Activated CD8-positive, alpha-beta memory T cell treated with anti-CD3 and anti-CD28 coated beads, Interleukin-2, amount 50 U/mL, for 1 hour (primary cell): Measurements from ENCODE around the gene NUDT3.
"Not testable (repeated sequence)": the region's sequence is repeated elsewhere in the genome, so short reads cannot be mapped to it uniquely, and the experiment has no call there.

Source experiments
- DNase-seq: peaks from one replicate; pipeline ENCODE4 v3.0.0-alpha.2; 2020; ENCODE audit errors: extremely low read depth

Gene NUDT3

DNA sequence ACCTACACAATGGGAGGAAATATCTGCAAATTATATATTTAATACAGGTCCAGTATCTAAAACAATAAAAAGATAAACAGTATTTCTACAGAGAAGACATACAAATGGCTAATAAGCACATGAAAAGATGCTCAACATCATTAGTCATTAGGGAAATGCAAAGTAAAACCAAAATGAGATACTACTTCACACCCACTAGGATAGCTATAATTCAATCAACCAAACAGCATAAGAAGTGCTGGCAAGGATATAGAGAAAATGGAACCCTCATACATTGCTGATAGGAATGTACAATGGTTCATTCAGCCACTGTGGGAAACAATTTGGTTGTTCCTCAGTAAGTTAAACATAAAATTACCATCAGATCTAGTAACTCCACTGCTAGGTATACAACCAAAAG lies 48.7 kb downstream of the NUDT3 start:
- no peak for DNase-seq

- DNase-seq: no peak
These were observed 50.2 kb downstream of the NUDT3 start for GRCh38 chr6:34342247-34342646.

GRCh38 chr6:34341481-34341971 lies 50.9 kb downstream of the NUDT3 start:
- no peak for DNase-seq

- no peak for DNase-seq
These were observed 51.5 kb downstream of the NUDT3 start for GRCh38 chr6:34340906-34341480.

DNA sequence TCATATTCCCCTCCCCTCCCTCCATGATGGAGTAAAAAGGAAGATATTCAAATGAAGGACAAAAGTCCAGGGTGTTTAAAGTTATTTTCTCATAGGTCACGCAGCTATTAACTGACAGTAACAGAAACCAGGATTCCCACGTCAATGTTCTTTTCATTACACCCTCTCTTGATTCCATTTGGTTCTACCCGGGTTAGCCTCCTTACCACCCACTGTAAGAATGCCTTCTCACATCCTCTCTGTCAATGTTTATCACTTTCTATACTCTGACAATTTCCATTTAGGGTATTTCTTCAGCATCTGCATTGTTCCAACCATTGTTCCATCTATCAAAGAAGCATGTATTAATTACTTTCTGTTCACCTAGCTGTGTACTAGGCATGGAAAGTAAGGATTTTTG lies 52.1 kb downstream of the NUDT3 start:
- DNase-seq: no peak

DNA sequence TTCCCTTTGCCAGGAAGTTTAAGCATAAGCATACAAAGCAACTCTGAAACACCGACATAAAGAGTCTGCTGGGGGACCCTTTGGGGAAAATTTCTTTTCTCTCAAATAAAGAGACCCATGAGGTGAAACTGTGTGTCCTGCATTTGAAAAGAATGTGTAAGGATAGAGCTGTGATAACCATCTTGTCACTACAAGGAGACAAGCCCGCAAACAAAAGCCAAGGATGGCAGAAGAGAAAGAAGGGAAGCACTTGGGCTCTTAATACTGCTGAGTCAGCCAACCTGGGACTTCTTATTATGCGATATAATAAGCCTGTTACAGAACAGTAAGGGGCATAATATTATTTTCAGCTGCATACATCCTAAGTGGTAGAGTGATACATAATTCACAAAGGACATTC lies 52.5 kb downstream of the NUDT3 start:
- DNase-seq: no peak

DNA sequence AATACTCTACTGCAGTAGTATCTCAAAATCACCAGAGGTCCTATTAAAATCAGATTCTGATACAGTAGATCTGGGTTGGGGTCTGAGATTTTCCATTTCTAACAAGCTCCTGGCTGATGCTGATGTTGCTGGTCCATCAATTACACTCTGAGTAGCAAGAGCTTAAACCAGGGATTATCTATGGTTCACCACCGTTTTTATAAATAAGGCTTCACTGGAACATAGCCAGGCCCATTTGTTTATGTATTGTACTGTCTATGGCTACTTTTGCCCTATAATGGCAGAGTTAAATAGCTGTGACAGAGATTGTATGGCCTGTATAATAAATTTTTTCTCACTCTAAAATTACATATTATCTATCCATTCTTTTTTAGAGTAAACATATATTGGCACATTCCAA lies 53.0 kb downstream of the NUDT3 start:
- DNase-seq: no peak

- DNase-seq: no peak
These were observed 53.7 kb downstream of the NUDT3 start for GRCh38 chr6:34338811-34339210.

DNA sequence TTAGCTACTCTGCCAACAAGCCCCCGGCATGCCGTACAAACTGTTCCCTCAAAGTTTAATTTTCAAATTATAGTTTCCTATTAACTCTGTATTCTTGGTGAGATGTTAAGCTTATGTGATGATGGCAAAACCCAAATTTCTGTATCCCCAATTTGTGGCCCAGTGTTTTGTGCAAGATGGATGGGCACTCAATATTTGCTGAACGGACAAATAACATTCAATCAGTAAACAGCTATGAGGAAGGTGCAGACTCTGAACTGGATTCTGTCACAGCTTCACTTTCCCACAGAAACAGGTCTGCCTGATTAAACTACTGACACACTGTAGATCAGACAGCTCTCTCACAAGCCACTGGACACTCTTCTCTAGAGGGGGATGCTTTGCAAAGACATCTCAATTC lies 54.1 kb downstream of the NUDT3 start:
- DNase-seq: no peak

DNA sequence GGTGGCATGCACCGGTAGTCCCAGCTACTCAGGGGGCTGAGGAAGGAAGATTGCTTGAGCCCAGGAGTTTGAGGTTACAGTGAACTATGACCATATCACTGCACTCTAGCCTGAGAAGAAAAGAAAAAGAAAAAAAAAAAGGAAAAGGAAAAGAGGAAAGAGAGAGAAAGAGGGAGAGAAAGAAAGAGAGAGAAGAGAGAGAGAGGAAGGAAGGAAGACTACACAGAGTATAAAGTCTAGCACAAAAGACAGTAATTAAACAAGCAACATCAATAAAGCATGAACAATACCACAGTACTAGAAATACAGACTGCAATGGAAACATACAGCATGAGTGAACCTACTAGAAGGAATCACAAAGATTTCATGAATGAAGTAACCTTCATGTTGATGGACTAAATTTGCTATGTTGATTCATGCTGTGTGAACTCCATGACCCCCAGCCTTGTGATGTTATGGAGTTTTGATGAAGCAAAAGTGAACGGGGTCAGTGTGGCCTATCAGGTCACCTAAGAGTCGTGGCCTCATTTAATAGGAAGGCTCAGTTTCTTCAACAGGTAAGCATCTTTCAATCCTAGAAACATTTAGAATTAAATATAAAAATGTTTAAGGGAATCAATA lies 57.6 kb downstream of the NUDT3 start:
- DNase-seq: no peak

- DNase-seq: no peak
These were observed 58.6 kb downstream of the NUDT3 start for GRCh38 chr6:34333858-34334257.

DNA sequence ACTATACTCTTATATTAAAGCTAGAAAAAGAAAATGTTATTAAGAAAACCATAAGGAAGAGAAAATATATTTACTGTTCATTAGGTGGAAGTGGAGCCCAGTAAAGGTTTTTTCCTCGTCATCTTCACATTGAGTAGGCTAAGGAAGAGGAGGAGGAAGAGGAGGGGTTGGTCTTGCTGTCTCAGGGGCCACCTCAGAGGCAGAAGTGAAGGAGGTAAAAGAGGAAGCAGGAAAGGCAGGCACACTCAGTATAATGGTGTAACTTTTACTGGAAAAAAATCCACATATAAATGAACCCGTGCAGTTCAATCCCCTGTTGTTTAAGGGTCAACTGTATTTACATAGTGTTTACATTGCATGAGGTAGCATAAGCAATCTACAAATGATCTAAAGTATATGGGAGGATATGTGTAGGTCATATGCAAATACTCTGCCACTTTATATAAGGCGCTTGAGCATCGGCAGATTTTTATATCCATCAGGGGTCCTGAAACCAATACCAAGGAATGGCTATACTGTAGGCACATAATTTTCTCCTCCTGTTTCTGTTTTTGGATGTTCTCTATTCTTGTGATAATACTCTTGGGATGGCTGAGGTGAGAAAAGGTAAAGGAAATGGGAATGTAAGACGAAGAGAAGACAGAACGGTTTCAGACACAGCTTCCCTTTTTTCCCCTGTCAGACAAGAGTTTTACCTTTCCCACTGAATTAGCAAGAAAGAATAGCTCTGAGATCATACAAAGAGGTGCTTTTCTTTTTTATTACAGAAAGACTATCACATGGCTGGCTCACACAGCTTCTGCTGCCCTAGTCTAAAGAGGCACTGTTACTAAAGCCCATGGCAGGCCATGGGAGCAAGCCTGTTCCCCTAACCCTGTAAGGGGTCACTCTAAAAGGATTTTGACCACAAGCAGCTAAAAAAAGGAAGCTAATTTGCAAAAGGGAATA lies 59.9 kb downstream of the NUDT3 start:
- no peak for DNase-seq

- DNase-seq: no peak
These were observed 61.0 kb downstream of the NUDT3 start for GRCh38 chr6:34331371-34332050.

- not testable (repeated sequence) for DNase-seq
These were observed 62.7 kb downstream of the NUDT3 start for GRCh38 chr6:34329814-34330213.

- DNase-seq: no peak
These were observed 63.5 kb downstream of the NUDT3 start for GRCh38 chr6:34328969-34329368.

DNA sequence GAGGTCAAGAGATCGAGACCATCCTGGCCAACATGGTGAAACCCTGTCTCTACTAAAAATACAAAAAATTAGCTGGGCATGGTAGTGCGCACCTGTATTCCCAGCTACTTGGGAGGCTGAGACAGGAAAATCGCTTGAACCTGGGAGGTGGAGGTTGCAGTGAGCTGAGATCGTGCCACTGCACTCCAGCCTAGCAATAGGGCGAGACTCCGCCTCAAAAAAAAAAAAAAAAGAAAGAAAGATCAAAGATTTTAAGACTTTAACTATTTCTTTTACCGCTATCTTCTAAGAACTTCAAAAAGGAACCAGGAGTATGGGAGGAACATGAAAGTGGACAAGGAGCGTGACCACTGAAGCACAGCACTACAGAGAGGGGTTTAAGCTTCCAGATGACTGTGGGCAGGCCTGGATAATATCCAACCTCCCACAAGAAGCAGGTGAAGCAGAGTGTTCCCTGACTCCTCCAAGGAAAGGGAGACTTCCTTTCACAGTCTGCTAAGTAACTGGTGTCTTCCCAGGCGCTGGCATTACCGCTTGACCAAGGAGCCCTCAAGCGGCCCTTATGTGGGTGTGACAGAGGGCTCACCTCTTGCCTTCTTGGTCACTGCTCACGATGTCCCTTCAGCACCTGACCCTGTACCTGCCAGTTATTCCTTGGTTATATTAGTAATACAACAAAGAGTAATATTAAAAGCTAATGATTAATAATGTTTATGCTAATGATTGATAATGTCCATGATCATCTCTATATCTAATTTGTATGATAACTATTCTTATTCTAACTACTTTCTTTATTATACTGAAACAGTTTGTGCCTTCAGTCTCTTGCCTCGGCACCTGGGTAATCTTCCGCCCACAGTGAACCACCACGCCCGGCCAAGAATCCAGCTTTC lies 64.9 kb downstream of the NUDT3 start:
- DNase-seq: not testable (repeated sequence)

GRCh38 chr6:34325633-34326032 lies 66.8 kb downstream of the NUDT3 start:
- DNase-seq: no peak

DNA sequence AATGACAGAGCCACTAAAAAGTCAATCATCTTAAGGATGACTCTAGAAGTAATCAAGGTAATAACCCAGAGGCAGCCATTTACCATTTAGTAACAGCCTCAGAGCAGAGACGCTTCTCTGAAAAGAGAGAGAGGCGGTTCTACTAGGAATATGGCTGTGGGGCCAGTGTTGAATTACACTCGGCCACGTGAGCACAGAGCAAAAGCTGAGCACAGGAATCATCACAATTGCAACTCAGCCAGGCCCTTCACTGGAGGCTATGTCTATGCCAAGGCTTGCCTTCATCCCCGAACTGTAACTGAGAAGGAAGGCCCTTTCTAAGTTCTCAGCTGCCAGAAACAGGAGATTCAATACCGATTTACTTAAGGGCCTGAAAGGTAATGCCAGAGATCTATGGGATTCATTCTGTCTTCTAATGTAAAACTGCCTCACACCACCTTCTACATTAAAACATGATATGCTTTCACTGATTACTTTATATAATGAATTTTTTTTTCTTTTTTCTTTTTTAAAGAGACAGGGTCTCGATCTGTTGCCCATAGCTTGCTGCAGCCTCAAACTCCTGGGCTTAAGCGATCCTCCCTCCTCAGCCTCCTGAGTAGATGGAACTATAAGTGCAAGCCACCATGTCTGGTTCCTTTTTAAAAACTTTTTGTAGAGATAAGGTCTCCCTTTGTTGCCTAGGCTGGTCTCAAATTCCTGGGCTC lies 67.6 kb downstream of the NUDT3 start:
- no peak for DNase-seq

DNA sequence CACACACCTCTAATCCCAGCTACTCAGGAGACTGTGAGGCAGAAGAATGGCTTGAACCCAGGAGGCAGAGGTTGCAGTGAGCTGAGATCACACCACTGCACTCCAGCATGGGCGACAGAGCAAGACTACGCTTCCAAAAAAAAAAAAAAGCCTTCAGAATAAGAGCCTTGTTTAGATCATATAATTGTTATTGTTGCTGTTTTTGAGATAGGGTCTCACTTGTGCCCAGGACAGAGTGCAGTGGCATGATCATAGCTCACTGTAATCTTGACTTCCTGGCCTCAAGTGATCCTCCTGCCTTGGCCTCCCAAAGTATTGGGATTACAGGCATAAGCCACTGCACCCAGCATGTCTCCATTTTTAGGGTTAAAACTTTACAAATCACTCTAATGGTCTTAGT lies 68.2 kb downstream of the NUDT3 start:
- DNase-seq: not testable (repeated sequence)

DNA sequence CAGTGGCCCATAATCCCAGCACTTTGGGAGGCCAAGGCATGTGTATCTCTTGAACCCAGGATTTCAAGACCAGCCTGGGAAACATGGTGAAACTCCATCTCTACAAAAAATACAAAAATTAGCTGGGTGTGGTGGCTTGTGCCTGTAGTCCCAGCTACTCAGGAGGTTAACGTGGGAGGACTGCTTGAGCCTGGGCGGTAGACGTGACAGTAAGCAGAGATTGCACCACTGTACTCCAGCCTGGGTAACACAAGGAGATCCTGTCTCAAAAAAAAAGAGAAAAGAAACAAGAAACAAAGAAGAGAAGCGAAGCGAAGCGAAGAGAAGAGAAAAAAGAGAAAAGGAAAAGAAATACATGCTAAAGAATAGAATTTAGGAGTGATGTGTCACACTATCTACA lies 69.2 kb downstream of the NUDT3 start:
- DNase-seq: no peak
